GM12864 (cell line): ENCODE data around the gene PLCB4.

Source experiments
- DNase-seq: peaks from one replicate; pipeline ENCODE4 v3.0.0-alpha.2; 2011; ENCODE audit warnings: low read depth
- H3K4me3 ChIP-seq: 2 replicates; pipeline ENCODE4 v1.5.1; 2011; ENCODE audit warnings: mild to moderate bottlenecking, low read depth, low read length, control low read depth
- TF ChIP-seq, protein P1 (sequence below): IDR thresholded peaks from 2 replicates; pipeline ENCODE4 v1.5.1; 2011; ENCODE audit warnings: low read depth, mild to moderate bottlenecking, moderate library complexity, low read length, control low read depth, inconsistent platforms; ENCODE audit errors: missing control alignments

PLCB4 gene

DNA sequence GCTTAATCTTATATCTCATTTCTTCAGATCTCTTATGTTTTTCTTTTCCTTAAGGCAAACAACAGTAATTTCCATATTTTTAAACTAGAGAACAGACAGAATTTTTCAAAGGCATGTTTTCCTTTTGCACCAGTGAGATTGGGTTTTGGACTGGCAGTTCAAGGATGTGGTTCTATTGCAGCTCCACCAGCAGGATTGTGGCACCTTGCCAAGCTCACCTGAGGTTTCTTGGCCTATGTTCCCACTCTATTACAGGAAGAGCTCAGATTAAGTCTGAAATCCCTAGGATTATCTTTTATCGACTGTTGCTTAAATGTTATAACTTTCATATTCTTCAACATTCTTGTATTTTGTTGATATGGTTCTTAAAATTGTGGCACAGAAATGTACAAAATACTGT lies 218.9 kb downstream of the PLCB4 start:
- TF ChIP-seq, protein P1, sequence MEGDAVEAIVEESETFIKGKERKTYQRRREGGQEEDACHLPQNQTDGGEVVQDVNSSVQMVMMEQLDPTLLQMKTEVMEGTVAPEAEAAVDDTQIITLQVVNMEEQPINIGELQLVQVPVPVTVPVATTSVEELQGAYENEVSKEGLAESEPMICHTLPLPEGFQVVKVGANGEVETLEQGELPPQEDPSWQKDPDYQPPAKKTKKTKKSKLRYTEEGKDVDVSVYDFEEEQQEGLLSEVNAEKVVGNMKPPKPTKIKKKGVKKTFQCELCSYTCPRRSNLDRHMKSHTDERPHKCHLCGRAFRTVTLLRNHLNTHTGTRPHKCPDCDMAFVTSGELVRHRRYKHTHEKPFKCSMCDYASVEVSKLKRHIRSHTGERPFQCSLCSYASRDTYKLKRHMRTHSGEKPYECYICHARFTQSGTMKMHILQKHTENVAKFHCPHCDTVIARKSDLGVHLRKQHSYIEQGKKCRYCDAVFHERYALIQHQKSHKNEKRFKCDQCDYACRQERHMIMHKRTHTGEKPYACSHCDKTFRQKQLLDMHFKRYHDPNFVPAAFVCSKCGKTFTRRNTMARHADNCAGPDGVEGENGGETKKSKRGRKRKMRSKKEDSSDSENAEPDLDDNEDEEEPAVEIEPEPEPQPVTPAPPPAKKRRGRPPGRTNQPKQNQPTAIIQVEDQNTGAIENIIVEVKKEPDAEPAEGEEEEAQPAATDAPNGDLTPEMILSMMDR, result no peak
- H3K4me3 ChIP-seq, result no peak overlapping the region
- no peak for DNase-seq

DNA sequence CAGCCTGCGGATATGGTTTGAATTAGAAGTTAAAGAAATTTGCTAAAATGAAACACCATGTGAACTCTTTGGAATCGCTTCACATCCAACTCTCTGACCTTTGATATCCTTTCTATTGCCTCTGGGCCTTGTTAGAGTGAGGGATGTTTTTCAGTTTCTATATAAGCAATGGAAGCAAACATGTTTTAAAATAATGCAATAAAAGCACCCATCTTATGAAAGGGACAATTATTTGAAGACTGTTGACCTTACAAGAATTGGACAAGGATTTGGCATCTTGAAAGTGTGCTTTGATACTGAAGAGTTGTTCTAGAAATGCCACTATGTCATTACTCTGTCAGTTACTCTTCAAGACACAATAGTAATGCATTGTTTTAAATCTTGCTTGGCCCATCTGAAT lies 221.4 kb downstream of the PLCB4 start:
- no peak for DNase-seq
- TF ChIP-seq, protein P1, result no peak
- no peak overlapping the region for H3K4me3 ChIP-seq

DNA sequence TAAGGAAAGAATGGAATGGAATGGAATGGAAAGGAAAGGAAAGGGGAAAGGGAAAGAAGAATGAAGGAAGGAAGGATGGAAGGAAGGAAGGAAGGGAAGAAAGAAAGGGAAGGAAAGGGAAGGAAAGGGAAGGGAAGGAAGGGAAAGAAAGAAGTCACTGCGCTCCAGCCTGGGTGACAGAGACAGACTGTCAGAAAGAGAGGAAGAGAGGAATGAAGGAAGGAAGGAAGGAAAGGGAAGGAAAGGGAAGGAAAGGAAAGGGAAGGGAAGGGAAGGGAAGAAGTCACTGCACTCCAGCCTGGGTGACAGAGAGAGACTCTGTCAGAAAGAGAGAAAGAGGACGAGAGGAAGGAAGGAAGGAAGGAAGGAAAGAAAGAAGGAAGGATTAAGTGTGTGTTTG lies 224.3 kb downstream of the PLCB4 start:
- TF ChIP-seq, protein P1, result no peak
- no peak overlapping the region for H3K4me3 ChIP-seq
- no peak for DNase-seq

DNA sequence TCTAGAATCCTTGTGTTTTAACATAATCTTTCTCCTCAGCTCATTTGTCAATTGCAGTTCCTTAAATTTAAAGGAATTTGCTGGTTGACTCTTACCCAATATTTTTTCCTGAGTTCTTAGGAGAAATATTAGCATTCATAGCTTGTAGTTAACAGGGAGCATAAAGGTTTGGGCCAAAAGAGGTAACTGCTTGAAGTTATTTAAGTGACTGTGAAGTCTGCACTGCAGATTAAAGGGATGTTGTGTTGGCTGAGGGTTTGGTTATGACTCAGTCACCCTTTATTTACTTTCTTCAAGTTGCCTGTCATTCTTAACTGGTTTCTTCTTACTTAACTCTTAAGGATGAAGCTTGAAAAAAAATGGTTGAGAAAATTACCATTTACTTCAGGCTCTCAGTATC lies 225.2 kb downstream of the PLCB4 start:
- DNase-seq, result no peak
- TF ChIP-seq, protein P1, result no peak
- H3K4me3 ChIP-seq, result no peak overlapping the region

DNA sequence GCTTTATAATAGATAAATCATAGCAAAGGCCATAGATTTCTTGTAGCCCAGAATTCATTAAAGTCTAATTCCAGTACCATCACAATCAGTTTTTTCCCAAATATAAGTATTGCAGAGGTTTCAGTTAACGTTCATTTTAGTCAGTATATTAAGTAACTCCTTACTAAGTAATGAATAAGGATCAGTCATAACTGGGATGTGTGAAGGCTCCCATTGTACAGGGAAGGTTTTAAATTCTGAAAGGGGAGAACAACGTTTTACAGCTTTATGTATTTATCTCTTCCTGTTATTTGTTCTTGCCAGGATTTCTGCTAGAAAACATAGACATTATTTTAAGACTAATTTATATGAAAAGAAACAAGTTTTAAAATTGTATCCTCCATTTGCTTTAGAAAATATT lies 230.0 kb downstream of the PLCB4 start:
- TF ChIP-seq, protein P1, result no peak

DNA sequence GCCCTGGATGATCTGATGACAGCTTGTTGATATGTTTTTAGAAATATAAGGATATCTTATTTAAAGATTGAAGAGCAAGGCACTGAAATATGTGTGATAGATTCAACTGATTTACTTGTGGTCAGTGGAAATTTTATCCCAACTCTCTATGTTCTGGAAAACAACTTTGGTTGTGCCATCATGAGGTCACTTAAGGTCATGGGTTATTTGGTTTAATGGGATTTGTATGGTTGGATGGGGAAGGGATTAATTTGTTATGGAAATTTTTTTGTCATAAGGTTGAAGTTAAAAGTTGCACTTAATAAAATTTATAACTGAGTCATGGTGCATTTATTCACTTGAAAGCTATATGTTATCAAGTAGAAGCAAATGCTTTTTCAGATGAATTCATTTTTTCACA lies 231.2 kb downstream of the PLCB4 start:
- TF ChIP-seq, protein P1, result no peak
- H3K4me3 ChIP-seq, result no peak overlapping the region
- no peak for DNase-seq

More for the DNA sequence above, 230.0 kb downstream of the PLCB4 start:
- no peak for DNase-seq
- H3K4me3 ChIP-seq, result no peak overlapping the region

DNA sequence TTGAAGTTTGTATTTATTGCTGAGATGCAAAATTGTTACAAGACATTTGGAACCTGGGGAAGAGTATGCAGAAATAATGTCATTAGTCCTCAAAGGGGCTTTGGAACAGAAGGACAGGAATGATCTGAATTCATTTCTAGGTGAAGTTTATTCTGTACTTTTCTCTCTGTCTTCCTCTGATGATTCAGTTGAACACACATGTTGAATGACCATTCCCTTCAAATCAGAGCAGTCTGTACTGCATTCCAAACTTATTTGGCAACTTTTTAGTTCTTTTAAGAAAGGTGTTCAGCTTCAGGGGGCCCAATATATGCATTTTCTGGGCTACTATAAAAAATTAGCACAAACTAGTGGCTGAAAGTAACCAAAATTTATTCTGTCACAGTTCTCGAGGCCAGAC lies 231.6 kb downstream of the PLCB4 start:
- TF ChIP-seq, protein P1, result no peak
- H3K4me3 ChIP-seq, result no peak overlapping the region
- no peak for DNase-seq
